Ecto neural progenitor cell (in vitro differentiated cells): ENCODE data around the gene PPFIA3.
A peak's percentile ranks its signal among the peaks of the same experiment; 100 is the strongest.
"Not testable (repeated sequence)": the region's sequence is repeated elsewhere in the genome, so short reads cannot be mapped to it uniquely, and the experiment has no call there.

Source experiments
- DNase-seq: peaks from one replicate; pipeline ENCODE4 v3.0.0-alpha.2; 2018; ENCODE audit warnings: low spot score

The PPFIA3 gene

GRCh38 chr19:49150106-49150943 is 31.0 kb downstream of the PPFIA3 start:
- peak; percentile 92 for DNase-seq

- DNase-seq, result no peak
Measured at GRCh38 chr19:49150944-49151243, 31.6 kb downstream of the PPFIA3 start.

- peak; percentile 86 for DNase-seq
Measured at GRCh38 chr19:49151267-49152118, 32.1 kb downstream of the PPFIA3 start.

DNA sequence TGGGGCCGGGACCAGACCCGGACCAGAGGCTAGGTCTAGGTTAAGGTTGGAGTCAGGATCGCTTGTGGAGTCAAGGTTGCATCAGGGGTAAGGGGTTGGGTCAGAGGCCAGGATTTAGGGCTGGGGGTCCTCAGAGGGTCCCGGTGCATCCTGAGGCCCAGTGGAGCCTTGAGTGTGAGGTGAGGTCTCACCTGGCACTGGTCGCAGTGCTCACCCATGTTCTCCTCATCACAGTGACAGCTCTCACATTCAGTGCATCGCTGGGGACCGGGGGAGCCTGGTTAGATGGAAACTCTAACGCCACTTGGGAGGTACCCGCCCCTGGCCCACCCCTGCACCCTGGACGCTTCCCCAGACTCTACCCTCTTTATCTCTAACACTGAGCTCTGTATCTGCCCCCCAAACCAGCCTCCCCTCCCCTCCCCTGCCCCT is 32.8 kb downstream of the PPFIA3 start:
- no peak for DNase-seq

GRCh38 chr19:49153167-49153809 is 33.9 kb downstream of the PPFIA3 start:
- DNase-seq, result no peak

GRCh38 chr19:49154279-49154678 is 34.9 kb downstream of the PPFIA3 start:
- DNase-seq, result no peak

DNA sequence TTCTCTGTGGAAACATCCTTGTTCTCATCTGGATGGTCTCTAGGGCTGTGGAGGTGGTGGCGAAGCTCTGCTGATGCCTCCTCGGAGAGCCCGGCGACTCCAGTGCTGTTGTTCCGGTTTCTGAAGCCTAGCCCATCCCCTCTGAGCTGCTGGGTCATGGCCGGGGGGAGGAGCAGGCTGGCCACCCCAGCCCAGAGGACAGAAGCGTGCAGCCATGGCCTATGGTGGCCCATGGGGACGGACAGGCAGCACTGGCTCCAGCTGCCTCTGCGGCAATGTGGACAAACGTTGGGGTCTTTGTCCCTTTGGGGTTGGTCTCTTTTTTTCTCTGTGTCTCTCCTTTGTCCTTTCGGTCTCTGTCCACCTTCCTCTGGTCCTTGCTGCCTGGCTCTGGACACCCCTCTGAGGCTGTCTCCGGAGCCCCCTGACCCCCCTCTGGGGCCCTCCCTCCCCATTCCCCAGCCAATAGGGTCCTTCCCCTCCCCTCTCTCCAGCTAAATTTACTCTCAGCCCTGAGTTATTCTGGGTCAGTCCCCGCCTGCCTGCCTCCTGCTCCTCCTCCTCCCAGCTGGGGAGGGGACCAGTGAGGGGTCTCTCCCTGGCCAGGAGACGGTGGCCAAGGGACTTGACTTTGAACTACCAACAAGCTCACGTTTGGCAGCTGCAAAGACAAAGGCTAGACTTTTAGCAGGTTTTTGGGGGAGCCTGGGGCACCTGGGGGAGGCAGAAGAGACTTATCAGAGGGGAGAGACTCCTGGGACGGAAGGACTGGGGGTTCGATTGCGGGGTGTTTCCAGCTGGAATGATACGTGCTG is 35.9 kb downstream of the PPFIA3 start, which contains the start of gene HRC:
Gene HRC, minus strand, starts transcription at position 392 of the 815 bp plus-strand sequence. Its CDS starts 159 bp downstream, at position 233.
- no peak for DNase-seq

GRCh38 chr19:49155820-49156346 is 36.5 kb downstream of the PPFIA3 start:
- no peak for DNase-seq

GRCh38 chr19:49157445-49158224 is 38.3 kb downstream of the PPFIA3 start, which contains the start of gene TRPM4:
Gene TRPM4, plus strand, starts transcription at chr19:49157792. Its CDS starts 75 bp downstream, at chr19:49157867.
- peak; percentile 94 for DNase-seq

- DNase-seq, result no peak
Measured at GRCh38 chr19:49160450-49161189, 41.3 kb downstream of the PPFIA3 start.

DNA sequence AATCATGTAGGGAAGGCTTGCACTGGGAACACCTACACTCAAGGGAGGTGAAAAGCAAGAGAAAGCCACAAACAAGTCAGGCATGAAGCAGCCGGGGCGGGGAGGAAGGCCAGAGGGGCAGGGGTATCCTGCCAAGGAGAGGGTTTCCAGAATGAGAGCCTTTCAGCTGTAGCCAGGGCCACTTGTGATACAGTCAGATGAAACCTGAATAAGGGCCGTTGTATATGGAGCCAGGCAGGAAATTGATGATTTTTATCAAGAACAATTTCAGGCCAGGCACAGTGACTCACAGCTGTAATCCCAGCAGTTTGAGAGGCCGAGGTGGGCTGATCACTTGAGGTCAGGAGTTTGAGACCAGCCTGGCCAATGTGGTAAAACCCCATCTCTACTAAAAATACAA is 42.6 kb downstream of the PPFIA3 start:
- no peak for DNase-seq

- DNase-seq, result no peak
Measured at GRCh38 chr19:49165111-49165750, 45.9 kb downstream of the PPFIA3 start.

DNA sequence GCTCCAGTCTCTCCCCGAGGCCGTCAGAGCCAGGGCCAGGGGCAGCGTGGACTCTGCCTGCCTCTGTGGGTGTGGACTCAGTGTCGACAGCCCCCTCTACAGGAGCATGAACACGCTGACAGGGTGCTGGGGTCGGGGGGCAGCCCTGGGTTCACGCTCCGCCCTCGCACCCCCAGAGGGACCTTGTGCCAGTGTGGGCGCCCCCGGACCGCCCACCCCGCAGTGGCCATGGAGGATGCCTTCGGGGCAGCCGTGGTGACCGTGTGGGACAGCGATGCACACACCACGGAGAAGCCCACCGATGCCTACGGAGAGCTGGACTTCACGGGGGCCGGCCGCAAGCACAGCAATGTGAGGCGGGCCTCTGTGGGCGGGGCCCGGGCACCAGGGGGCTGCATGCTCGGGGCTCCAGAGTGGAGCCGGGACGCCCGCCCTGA is 46.5 kb downstream of the PPFIA3 start:
- no peak for DNase-seq

GRCh38 chr19:49167857-49168409 is 48.6 kb downstream of the PPFIA3 start:
- DNase-seq, result no peak

DNA sequence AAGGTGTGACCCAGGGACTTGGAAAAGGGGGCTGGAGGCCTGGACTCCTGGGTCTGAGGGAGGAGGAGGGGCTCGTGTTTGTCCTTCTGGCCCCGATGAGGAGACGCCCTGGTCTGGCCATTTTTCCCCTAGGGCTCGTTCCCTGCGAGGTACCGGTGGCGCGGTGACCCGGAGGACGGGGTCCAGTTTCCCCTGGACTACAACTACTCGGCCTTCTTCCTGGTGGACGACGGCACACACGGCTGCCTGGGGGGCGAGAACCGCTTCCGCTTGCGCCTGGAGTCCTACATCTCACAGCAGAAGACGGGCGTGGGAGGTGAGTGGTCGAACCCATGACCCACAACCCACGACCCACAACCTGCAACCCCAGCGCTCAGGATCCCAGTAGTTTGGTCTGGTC is 49.1 kb downstream of the PPFIA3 start:
- no peak for DNase-seq

DNA sequence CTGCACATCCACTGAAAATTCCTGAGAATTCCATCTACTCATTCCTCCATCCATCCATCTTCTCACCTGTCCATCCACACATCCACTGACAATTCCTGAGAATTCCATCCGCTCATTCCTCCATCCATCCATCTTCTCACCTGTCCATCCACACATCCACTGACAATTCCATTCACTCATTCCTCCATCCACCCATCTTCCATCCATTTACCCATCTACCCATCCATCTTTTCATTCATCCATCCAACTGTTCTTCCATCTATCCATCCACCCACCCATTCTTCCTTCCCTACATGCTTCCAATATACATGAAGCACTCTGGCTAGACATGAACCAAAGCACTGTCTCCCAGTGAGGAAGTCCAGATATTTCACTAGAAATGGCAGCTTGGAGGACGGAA is 53.9 kb downstream of the PPFIA3 start:
- no peak for DNase-seq

- no peak for DNase-seq
Measured at GRCh38 chr19:49180659-49181058, 61.3 kb downstream of the PPFIA3 start.

- DNase-seq, result not testable (repeated sequence)
Measured at GRCh38 chr19:49182010-49182847, 62.9 kb downstream of the PPFIA3 start.
